Fibroblast of mammary gland (primary cell): ENCODE data around the gene AVL9.
A peak's percentile ranks its signal among the peaks of the same experiment; 100 is the strongest.

Source experiments
- DNase-seq: peaks from one replicate; pipeline ENCODE4 v3.0.0-alpha.2; 2010; ENCODE audit warnings: low read depth
- H3K4me3 ChIP-seq: 2 replicates; pipeline ENCODE4 v1.5.1; 2011; ENCODE audit warnings: low read depth, mild to moderate bottlenecking, low read length, moderate library complexity; ENCODE audit not compliant: control insufficient read depth
- CTCF ChIP-seq: conservative IDR thresholded peaks from 2 replicates; pipeline ENCODE4 v1.5.1; 2011; ENCODE audit warnings: low read depth, low read length, inconsistent platforms; ENCODE audit not compliant: control insufficient read depth, insufficient read depth

The AVL9 gene

GRCh38 chr7:32579776-32580175, 84.5 kb downstream of the AVL9 start:
- H3K4me3 ChIP-seq: no peak overlapping the region
- TF ChIP-seq CTCF: no peak
- DNase-seq: no peak

GRCh38 chr7:32580646-32581045, 85.4 kb downstream of the AVL9 start:
- no peak overlapping the region for H3K4me3 ChIP-seq
- no peak for TF ChIP-seq CTCF
- DNase-seq: no peak

GRCh38 chr7:32582036-32582435, 86.7 kb downstream of the AVL9 start:
- no peak for TF ChIP-seq CTCF
- DNase-seq: no peak
- no peak overlapping the region for H3K4me3 ChIP-seq

- no peak overlapping the region for H3K4me3 ChIP-seq
- peak; percentile 67 for DNase-seq
Observed at GRCh38 chr7:32583791-32584190, 88.5 kb downstream of the AVL9 start.

GRCh38 chr7:32586291-32587221, 91.3 kb downstream of the AVL9 start:
- no peak for TF ChIP-seq CTCF
- DNase-seq: peak; percentile 97
- no peak overlapping the region for H3K4me3 ChIP-seq

More at GRCh38 chr7:32583791-32584190, 88.5 kb downstream of the AVL9 start:
- TF ChIP-seq CTCF: no peak

- no peak overlapping the region for H3K4me3 ChIP-seq
- peak; percentile 93 for DNase-seq
- TF ChIP-seq CTCF: no peak
Observed at GRCh38 chr7:32587411-32587948, 92.2 kb downstream of the AVL9 start.
